ENCODE data around the gene P2RY14. TPM values are rescaled to one million over a fixed set of nuclear protein-coding genes. Genes with fewer than 3 reads are reported as not detected.
A peak's percentile ranks its signal among the peaks of the same experiment; 100 is the strongest.

Gene P2RY14
- total RNA-seq, 2 donors from 2014 or later, result 0.26 to 0.90 TPM

GRCh38 chr3:151309566-151309965, 31.2 kb upstream of the P2RY14 start:
- H3K27ac Mint-ChIP-seq, result no peak overlapping the region
- peaks cover 10% of the 10 kb centered on the region for H3K4me1 Mint-ChIP-seq
- peaks cover 6% of the 10 kb centered on the region for H3K27me3 Mint-ChIP-seq
- no peak for ATAC-seq
- H3K4me3 Mint-ChIP-seq, result no peak overlapping the region
- DNase-seq, result no peak
- no peaks in the 10 kb centered on the region for H3K9me3 ChIP-seq (ENCODE audit: control insufficient read depth, low read length, poor library complexity, severe bottlenecking)
- H3K36me3 Mint-ChIP-seq (ENCODE audit: low read depth), result no peaks in the 10 kb centered on the region

- H3K27ac Mint-ChIP-seq, result no peak overlapping the region
- H3K4me3 Mint-ChIP-seq, result no peak overlapping the region
- H3K9me3 ChIP-seq (ENCODE audit: control insufficient read depth, low read length, poor library complexity, severe bottlenecking), result no peaks in the 10 kb centered on the region
- H3K36me3 Mint-ChIP-seq (ENCODE audit: low read depth), result peaks cover 2% of the 10 kb centered on the region
- peaks cover 10% of the 10 kb centered on the region for H3K4me1 Mint-ChIP-seq
- ATAC-seq (no peak), DNase-seq (no peak)
- peaks cover 16% of the 10 kb centered on the region for H3K27me3 Mint-ChIP-seq
Measured at GRCh38 chr3:151307583-151308488, 29.5 kb upstream of the P2RY14 start.

- Mint-ChIP-seq H3K36me3 (ENCODE audit: low read depth) (peaks cover 2% of the 10 kb centered on the region), H3K4me3 (no peak overlapping the region), H3K4me1 (peaks cover 10% of the 10 kb centered on the region), H3K27ac (no peak overlapping the region), H3K27me3 (peaks cover 23% of the 10 kb centered on the region)
- ATAC-seq (no peak), DNase-seq (no peak)
- no peaks in the 10 kb centered on the region for H3K9me3 ChIP-seq (ENCODE audit: control insufficient read depth, low read length, poor library complexity, severe bottlenecking)
Measured at GRCh38 chr3:151307131-151307530, 28.8 kb upstream of the P2RY14 start.

- Mint-ChIP-seq H3K4me1 (peaks cover 10% of the 10 kb centered on the region), H3K36me3 (ENCODE audit: low read depth) (peaks cover 2% of the 10 kb centered on the region), H3K27me3 (peaks cover 31% of the 10 kb centered on the region), H3K4me3 (no peak overlapping the region), H3K27ac (no peak overlapping the region)
- ATAC-seq, result no peak
- no peaks in the 10 kb centered on the region for H3K9me3 ChIP-seq (ENCODE audit: control insufficient read depth, low read length, poor library complexity, severe bottlenecking)
- no peak for DNase-seq
Measured at GRCh38 chr3:151306168-151306810, 27.9 kb upstream of the P2RY14 start.

- Mint-ChIP-seq H3K36me3 (ENCODE audit: low read depth) (peaks cover 2% of the 10 kb centered on the region), H3K4me3 (no peak overlapping the region), H3K27me3 (peaks cover 33% of the 10 kb centered on the region), H3K27ac (no peak overlapping the region), H3K4me1 (peaks cover 10% of the 10 kb centered on the region)
- ATAC-seq (no peak), DNase-seq (no peak)
- H3K9me3 ChIP-seq (ENCODE audit: control insufficient read depth, low read length, poor library complexity, severe bottlenecking), result no peaks in the 10 kb centered on the region
Measured at GRCh38 chr3:151305775-151306151, 27.4 kb upstream of the P2RY14 start.

- DNase-seq (no peak), ATAC-seq (peak; percentile 28)
- Mint-ChIP-seq H3K4me1 (peaks cover 10% of the 10 kb centered on the region), H3K27ac (peak overlapping the region; percentile 32), H3K4me3 (no peak overlapping the region), H3K36me3 (ENCODE audit: low read depth) (peaks cover 2% of the 10 kb centered on the region), H3K27me3 (peaks cover 33% of the 10 kb centered on the region)
- H3K9me3 ChIP-seq (ENCODE audit: control insufficient read depth, low read length, poor library complexity, severe bottlenecking), result no peaks in the 10 kb centered on the region
Measured at GRCh38 chr3:151305060-151305774, 26.9 kb upstream of the P2RY14 start.

GRCh38 chr3:151303751-151304150, 25.4 kb upstream of the P2RY14 start:
- no peak overlapping the region for H3K4me3 Mint-ChIP-seq
- peaks cover 42% of the 10 kb centered on the region for H3K27me3 Mint-ChIP-seq
- DNase-seq (no peak), ATAC-seq (no peak)
- no peak overlapping the region for H3K27ac Mint-ChIP-seq
- no peaks in the 10 kb centered on the region for H3K9me3 ChIP-seq (ENCODE audit: control insufficient read depth, low read length, poor library complexity, severe bottlenecking)
- peaks cover 10% of the 10 kb centered on the region for H3K4me1 Mint-ChIP-seq
- H3K36me3 Mint-ChIP-seq (ENCODE audit: low read depth), result peaks cover 2% of the 10 kb centered on the region

GRCh38 chr3:151301787-151302186, 23.4 kb upstream of the P2RY14 start:
- peaks cover 2% of the 10 kb centered on the region for H3K36me3 Mint-ChIP-seq (ENCODE audit: low read depth)
- DNase-seq (no peak), ATAC-seq (no peak)
- H3K4me3 Mint-ChIP-seq, result no peak overlapping the region
- no peaks in the 10 kb centered on the region for H3K9me3 ChIP-seq (ENCODE audit: control insufficient read depth, low read length, poor library complexity, severe bottlenecking)
- peaks cover 10% of the 10 kb centered on the region for H3K4me1 Mint-ChIP-seq
- no peak overlapping the region for H3K27ac Mint-ChIP-seq
- H3K27me3 Mint-ChIP-seq, result peaks cover 55% of the 10 kb centered on the region

GRCh38 chr3:151300539-151300938, 22.2 kb upstream of the P2RY14 start:
- Mint-ChIP-seq H3K27me3 (peaks cover 58% of the 10 kb centered on the region), H3K36me3 (ENCODE audit: low read depth) (peaks cover 4% of the 10 kb centered on the region), H3K27ac (no peak overlapping the region), H3K4me1 (peaks cover 7% of the 10 kb centered on the region), H3K4me3 (no peak overlapping the region)
- ATAC-seq, result no peak
- H3K9me3 ChIP-seq (ENCODE audit: control insufficient read depth, low read length, poor library complexity, severe bottlenecking), result no peaks in the 10 kb centered on the region
- no peak for DNase-seq

- ATAC-seq (no peak), DNase-seq (no peak)
- no peaks in the 10 kb centered on the region for H3K9me3 ChIP-seq (ENCODE audit: control insufficient read depth, low read length, poor library complexity, severe bottlenecking)
- Mint-ChIP-seq H3K27me3 (peaks cover 64% of the 10 kb centered on the region), H3K27ac (no peak overlapping the region), H3K4me3 (no peak overlapping the region), H3K4me1 (no peaks in the 10 kb centered on the region), H3K36me3 (ENCODE audit: low read depth) (peaks cover 3% of the 10 kb centered on the region)
Measured at GRCh38 chr3:151299006-151299405, 20.7 kb upstream of the P2RY14 start.

- Mint-ChIP-seq H3K4me1 (no peaks in the 10 kb centered on the region), H3K27me3 (peaks cover 59% of the 10 kb centered on the region), H3K36me3 (ENCODE audit: low read depth) (peaks cover 2% of the 10 kb centered on the region), H3K27ac (no peak overlapping the region), H3K4me3 (no peak overlapping the region)
- DNase-seq (no peak), ATAC-seq (no peak)
- H3K9me3 ChIP-seq (ENCODE audit: control insufficient read depth, low read length, poor library complexity, severe bottlenecking), result no peaks in the 10 kb centered on the region
Measured at GRCh38 chr3:151297429-151297828, 19.1 kb upstream of the P2RY14 start.

GRCh38 chr3:151296226-151296625, 17.9 kb upstream of the P2RY14 start:
- H3K27me3 Mint-ChIP-seq, result peaks cover 53% of the 10 kb centered on the region
- ATAC-seq, result no peak
- no peak for DNase-seq
- no peaks in the 10 kb centered on the region for H3K9me3 ChIP-seq (ENCODE audit: control insufficient read depth, low read length, poor library complexity, severe bottlenecking)
- no peak overlapping the region for H3K27ac Mint-ChIP-seq
- H3K36me3 Mint-ChIP-seq (ENCODE audit: low read depth), result peaks cover 2% of the 10 kb centered on the region
- H3K4me1 Mint-ChIP-seq, result no peaks in the 10 kb centered on the region
- no peak overlapping the region for H3K4me3 Mint-ChIP-seq

- H3K27me3 Mint-ChIP-seq, result peaks cover 39% of the 10 kb centered on the region
- no peak overlapping the region for H3K27ac Mint-ChIP-seq
- no peak for DNase-seq
- H3K9me3 ChIP-seq (ENCODE audit: control insufficient read depth, low read length, poor library complexity, severe bottlenecking), result no peaks in the 10 kb centered on the region
- peaks cover 2% of the 10 kb centered on the region for H3K36me3 Mint-ChIP-seq (ENCODE audit: low read depth)
- no peak overlapping the region for H3K4me3 Mint-ChIP-seq
- H3K4me1 Mint-ChIP-seq, result no peaks in the 10 kb centered on the region
- no peak for ATAC-seq
Measured at GRCh38 chr3:151293127-151293526, 14.8 kb upstream of the P2RY14 start.
